ENCODE results near the gene HEATR5A.
"Not testable (repeated sequence)": the region's sequence is repeated elsewhere in the genome, so short reads cannot be mapped to it uniquely, and the experiment has no call there.

The HEATR5A gene

DNA sequence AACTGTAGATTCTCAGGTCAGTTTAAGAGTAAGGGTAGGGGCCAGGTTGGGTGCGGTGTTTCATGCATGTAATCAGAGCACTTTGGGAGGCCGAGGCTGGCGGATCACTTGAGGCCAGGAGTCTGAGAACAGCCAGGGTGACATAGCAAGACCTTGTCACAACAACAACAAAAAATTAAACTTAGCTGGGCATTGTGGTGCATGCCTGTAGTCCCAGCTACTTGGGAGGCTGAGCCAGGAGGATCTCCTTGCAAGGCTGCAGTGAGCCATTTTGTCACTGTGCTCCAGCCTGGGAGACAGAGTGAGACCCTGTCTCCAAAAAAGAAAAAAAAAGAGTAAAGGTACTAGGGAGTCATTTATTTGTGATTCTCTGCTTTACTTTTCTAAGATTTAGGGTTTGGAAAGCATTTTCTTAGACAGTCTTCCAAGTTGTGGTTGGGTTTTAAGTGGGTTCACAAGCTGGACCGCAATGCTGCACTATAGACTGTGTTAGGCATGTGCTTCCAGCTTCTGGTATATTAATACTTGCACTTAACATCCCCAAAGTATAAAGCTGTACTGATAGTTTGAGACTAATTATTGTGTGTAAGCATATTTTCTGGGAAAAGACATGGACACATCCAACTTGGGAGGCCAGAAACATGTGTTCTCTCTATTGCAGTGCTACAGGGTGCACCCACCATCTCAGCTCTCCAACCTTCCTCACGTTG lies 163.7 kb downstream of the HEATR5A start:
- Histone ChIP-seq H3K4me1 (ENCODE audit: insufficient read depth, low read length) (no peaks in the 10 kb centered on the region), H4K20me1 (ENCODE audit: insufficient read depth, low read length) (no peaks in the 10 kb centered on the region), H3K4me2 (ENCODE audit: insufficient read depth, low read length) (no peak overlapping the region), H3K36me3 (ENCODE audit: insufficient read depth, low read length) (no peaks in the 10 kb centered on the region), H3K4me3 (ENCODE audit: low read depth in 1 of 2, low read length in 2 of 2) (no peak overlapping the region), H3K27ac (ENCODE audit: low read length) (no peak overlapping the region), H3K9ac (ENCODE audit: low read depth, low read length) (no peak overlapping the region), H2AFZ (ENCODE audit: low read depth, low read length) (no peak overlapping the region), H3K9me3 (ENCODE audit: insufficient read depth, low read length, severe bottlenecking) (no peaks in the 10 kb centered on the region), H3K27me3 (ENCODE audit: insufficient read depth, low read length, poor library complexity) (no peaks in the 10 kb centered on the region), H3K79me2 (ENCODE audit: insufficient read depth, low read length) (no peaks in the 10 kb centered on the region)
- no peak for DNase-seq
- no peak for ATAC-seq (ENCODE audit: insufficient read depth, low read depth)
- TF ChIP-seq, protein P1, sequence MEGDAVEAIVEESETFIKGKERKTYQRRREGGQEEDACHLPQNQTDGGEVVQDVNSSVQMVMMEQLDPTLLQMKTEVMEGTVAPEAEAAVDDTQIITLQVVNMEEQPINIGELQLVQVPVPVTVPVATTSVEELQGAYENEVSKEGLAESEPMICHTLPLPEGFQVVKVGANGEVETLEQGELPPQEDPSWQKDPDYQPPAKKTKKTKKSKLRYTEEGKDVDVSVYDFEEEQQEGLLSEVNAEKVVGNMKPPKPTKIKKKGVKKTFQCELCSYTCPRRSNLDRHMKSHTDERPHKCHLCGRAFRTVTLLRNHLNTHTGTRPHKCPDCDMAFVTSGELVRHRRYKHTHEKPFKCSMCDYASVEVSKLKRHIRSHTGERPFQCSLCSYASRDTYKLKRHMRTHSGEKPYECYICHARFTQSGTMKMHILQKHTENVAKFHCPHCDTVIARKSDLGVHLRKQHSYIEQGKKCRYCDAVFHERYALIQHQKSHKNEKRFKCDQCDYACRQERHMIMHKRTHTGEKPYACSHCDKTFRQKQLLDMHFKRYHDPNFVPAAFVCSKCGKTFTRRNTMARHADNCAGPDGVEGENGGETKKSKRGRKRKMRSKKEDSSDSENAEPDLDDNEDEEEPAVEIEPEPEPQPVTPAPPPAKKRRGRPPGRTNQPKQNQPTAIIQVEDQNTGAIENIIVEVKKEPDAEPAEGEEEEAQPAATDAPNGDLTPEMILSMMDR (IDR thresholded peaks at IDR 0.05; ENCODE audit: borderline replicate concordance, extremely low read depth, low read length, poor library complexity, severe bottlenecking): no peak

DNA sequence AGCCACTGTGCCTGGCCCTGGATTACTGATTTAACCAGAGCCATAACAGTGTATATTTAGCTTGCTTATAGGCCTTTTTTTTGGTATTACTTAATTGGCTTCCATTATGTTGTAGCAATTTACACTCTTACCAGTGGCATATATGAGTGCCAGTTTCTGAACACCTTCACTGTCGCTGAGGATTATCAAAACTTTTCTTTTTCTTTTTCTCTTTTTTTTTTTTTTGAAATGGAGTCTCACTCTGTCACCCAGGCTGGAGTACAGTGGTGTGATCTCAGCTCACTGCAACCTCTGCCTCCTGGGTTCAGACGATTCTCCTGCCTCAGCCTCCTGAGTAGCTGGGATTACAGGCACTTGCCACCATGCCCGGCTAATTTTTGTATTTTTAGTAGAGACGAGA lies 164.4 kb downstream of the HEATR5A start:
- H3K4me2 ChIP-seq (ENCODE audit: insufficient read depth, low read length); H4K20me1 ChIP-seq (ENCODE audit: insufficient read depth, low read length); H3K4me1 ChIP-seq (ENCODE audit: insufficient read depth, low read length); H3K4me3 ChIP-seq (ENCODE audit: low read depth in 1 of 2, low read length in 2 of 2); H3K27ac ChIP-seq (ENCODE audit: low read length); H3K9me3 ChIP-seq (ENCODE audit: insufficient read depth, low read length, severe bottlenecking); H3K36me3 ChIP-seq (ENCODE audit: insufficient read depth, low read length); H3K27me3 ChIP-seq (ENCODE audit: insufficient read depth, low read length, poor library complexity); H3K9ac ChIP-seq (ENCODE audit: low read depth, low read length); H2AFZ ChIP-seq (ENCODE audit: low read depth, low read length); ATAC-seq (ENCODE audit: insufficient read depth, low read depth); H3K79me2 ChIP-seq (ENCODE audit: insufficient read depth, low read length); DNase-seq: not testable (repeated sequence)

DNA sequence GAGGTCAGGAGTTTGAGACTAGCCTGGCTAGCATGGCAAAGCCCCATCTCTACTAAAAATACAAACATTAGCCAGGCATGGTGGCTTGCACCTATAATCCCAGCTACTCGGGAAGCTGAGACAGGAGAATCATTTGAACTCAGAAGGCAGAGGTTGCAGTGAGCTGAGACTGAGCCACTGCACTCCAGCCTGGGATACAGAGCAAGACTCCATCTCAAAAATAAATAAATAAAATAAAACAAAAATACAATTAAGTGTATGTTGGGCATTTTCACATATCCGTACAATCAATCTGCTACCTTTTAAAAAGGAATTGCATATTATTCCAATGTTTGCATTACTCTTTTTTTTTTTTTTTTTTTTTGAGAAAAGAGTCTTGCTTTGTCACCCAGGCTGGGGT lies 165.1 kb downstream of the HEATR5A start:
- TF ChIP-seq EZH2 (IDR thresholded peaks at IDR 0.05; ENCODE audit: borderline replicate concordance, low read depth, low read length, severe bottlenecking): no peak
- TF ChIP-seq, protein P1 (IDR thresholded peaks at IDR 0.05; ENCODE audit: borderline replicate concordance, extremely low read depth, low read length, poor library complexity, severe bottlenecking): no peak
- no peak for ATAC-seq (ENCODE audit: insufficient read depth, low read depth)
- H3K9ac ChIP-seq (ENCODE audit: low read depth, low read length): no peak overlapping the region

DNA sequence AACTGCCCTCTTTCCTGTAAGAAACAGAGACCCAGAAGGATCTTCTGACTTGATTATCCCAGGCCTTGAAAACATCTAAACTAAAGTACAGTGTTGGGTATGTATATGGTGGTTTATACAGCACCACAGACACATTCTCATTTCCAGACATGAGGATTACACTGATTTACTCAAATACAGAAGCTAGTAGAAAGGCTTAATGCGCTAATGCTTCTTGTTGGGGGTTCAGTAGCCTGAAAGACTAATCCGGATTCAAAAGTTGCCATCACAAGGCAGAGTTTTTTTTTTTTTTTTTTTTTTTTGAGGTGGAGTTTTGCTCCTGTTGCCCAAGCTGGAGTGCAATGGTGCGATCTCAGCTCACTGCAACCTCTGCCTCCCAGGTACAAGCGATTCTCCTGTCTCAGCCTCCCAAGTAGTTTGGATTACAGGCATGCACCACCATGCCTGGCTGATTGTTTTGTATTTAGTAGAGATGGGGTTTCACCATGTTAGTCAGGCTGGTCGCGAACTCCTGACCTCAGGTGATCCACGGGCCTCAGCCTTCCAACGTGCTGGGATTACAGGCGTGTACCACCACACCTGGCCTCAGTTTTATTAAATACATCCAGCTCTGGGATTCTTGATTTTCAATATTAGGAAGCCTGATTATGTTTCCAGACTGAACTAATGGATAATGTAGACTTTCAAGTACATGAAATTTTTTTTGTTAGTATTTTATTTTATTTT lies 166.4 kb downstream of the HEATR5A start:
- no peak for ATAC-seq (ENCODE audit: insufficient read depth, low read depth)
- H3K27ac ChIP-seq (ENCODE audit: low read length): no peak overlapping the region

More for the DNA sequence above, 165.1 kb downstream of the HEATR5A start:
- Histone ChIP-seq H3K4me1 (ENCODE audit: insufficient read depth, low read length) (no peaks in the 10 kb centered on the region), H3K4me2 (ENCODE audit: insufficient read depth, low read length) (no peak overlapping the region), H3K79me2 (ENCODE audit: insufficient read depth, low read length) (no peaks in the 10 kb centered on the region), H2AFZ (ENCODE audit: low read depth, low read length) (no peak overlapping the region), H3K27ac (ENCODE audit: low read length) (no peak overlapping the region), H3K36me3 (ENCODE audit: insufficient read depth, low read length) (no peaks in the 10 kb centered on the region), H3K9me3 (ENCODE audit: insufficient read depth, low read length, severe bottlenecking) (no peaks in the 10 kb centered on the region), H3K27me3 (ENCODE audit: insufficient read depth, low read length, poor library complexity) (no peaks in the 10 kb centered on the region), H3K4me3 (ENCODE audit: low read depth in 1 of 2, low read length in 2 of 2) (no peak overlapping the region), H4K20me1 (ENCODE audit: insufficient read depth, low read length) (no peaks in the 10 kb centered on the region)
- DNase-seq: no peak

More for the DNA sequence above, 166.4 kb downstream of the HEATR5A start:
- Histone ChIP-seq H3K36me3 (ENCODE audit: insufficient read depth, low read length) (no peaks in the 10 kb centered on the region), H3K4me2 (ENCODE audit: insufficient read depth, low read length) (no peak overlapping the region), H3K9me3 (ENCODE audit: insufficient read depth, low read length, severe bottlenecking) (no peaks in the 10 kb centered on the region), H3K9ac (ENCODE audit: low read depth, low read length) (no peak overlapping the region), H3K4me3 (ENCODE audit: low read depth in 1 of 2, low read length in 2 of 2) (no peak overlapping the region), H3K27me3 (ENCODE audit: insufficient read depth, low read length, poor library complexity) (no peaks in the 10 kb centered on the region), H4K20me1 (ENCODE audit: insufficient read depth, low read length) (no peaks in the 10 kb centered on the region), H3K4me1 (ENCODE audit: insufficient read depth, low read length) (no peaks in the 10 kb centered on the region), H2AFZ (ENCODE audit: low read depth, low read length) (no peak overlapping the region), H3K79me2 (ENCODE audit: insufficient read depth, low read length) (no peaks in the 10 kb centered on the region)
- no peak for DNase-seq
- TF ChIP-seq, protein P1 (IDR thresholded peaks at IDR 0.05; ENCODE audit: borderline replicate concordance, extremely low read depth, low read length, poor library complexity, severe bottlenecking): no peak
- TF ChIP-seq EZH2 (IDR thresholded peaks at IDR 0.05; ENCODE audit: borderline replicate concordance, low read depth, low read length, severe bottlenecking): no peak
